Choroid plexus epithelial cell (primary cell): ENCODE results near the gene SLAMF6.

ENCODE experiments used
- DNase-seq: peaks from one replicate; pipeline ENCODE4 v3.0.0-alpha.2; 2010; ENCODE audit warnings: low read depth
- H3K4me3 ChIP-seq: 2 replicates; pipeline ENCODE4 v1.5.1; 2011; ENCODE audit warnings: low read depth, mild to moderate bottlenecking, control low read depth, low read length, moderate library complexity
- CTCF ChIP-seq: conservative IDR thresholded peaks from 2 replicates; pipeline ENCODE4 v1.5.1; 2011; ENCODE audit warnings: low read depth, mild to moderate bottlenecking, control low read depth, inconsistent platforms, low read length, moderate library complexity

Gene SLAMF6

GRCh38 chr1:160471253-160471652 is 51.8 kb downstream of the SLAMF6 start:
- no peak overlapping the region for H3K4me3 ChIP-seq
- DNase-seq: no peak
- no peak for TF ChIP-seq CTCF

- no peak for TF ChIP-seq CTCF
- no peak overlapping the region for H3K4me3 ChIP-seq
- DNase-seq: no peak
Measured at GRCh38 chr1:160467576-160467975, 55.5 kb downstream of the SLAMF6 start.

DNA sequence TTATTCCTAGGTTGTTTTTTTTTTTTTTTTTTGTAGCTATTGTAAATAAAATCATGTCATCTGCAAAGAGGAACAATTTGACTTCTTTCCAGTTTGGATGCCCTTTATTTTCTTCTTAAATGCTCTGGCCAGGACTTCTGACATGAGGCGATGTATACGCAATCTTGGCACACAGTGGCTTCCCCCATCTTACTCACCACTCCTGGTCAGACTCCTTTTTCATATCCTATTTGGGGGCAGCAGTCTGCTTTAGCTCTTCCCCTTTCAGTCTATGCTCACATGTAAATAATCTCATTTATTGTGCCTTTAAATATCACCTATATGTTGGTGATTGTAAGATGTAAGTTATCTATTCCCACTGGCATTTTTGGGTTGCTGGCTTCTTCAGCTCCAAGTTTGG is 56.1 kb downstream of the SLAMF6 start:
- no peak for TF ChIP-seq CTCF
- DNase-seq: no peak
- H3K4me3 ChIP-seq: no peak overlapping the region

DNA sequence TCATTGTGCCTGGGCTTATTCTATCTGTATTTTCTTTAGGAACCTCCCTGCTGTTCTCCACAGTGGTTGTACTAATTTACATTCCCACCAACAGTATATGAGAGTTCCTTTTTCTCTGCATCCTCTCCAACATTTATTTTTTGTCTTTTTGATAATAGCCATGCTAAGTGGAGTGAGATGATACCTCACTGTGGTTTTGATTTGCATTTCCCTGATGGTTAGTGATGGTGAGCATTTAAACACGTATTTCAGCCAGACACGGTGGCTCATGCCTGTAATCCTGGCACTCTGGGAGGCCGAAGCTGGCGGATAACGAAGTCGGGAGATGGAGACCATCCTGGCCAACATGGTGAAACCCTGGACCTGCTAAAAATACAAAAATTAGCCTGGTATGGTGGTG is 57.9 kb downstream of the SLAMF6 start:
- no peak for TF ChIP-seq CTCF
- no peak overlapping the region for H3K4me3 ChIP-seq
- peak; percentile 2 for DNase-seq

DNA sequence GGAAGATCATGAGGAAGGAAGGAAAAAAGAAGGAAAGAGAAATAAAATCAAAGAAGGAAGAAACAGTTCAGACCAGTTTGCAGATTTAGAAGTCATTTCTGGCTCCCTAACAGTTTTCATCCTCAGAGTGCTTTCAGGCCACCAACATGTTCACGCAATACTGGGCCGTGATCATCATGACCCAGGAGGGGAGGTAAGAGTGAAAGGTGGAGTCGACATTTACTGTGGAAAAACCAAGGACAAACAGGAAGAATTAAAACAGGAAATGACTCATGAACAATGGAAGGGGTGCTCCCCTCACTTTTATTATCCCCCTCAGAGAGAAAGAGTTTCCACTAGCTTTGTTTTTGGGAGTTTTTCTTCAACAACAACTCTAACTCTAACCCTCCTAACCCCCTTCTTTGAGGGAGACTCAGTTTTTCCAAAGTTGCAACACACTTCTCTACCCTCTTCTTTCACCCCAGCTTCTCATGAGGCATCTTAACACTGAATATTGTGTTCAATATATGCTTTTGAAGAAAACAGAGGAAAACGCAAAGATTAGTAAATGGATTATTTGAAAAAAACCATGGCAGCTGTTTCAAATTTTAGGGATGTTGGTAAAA is 62.3 kb downstream of the SLAMF6 start:
- no peak for DNase-seq
- no peak for TF ChIP-seq CTCF
- no peak overlapping the region for H3K4me3 ChIP-seq

DNA sequence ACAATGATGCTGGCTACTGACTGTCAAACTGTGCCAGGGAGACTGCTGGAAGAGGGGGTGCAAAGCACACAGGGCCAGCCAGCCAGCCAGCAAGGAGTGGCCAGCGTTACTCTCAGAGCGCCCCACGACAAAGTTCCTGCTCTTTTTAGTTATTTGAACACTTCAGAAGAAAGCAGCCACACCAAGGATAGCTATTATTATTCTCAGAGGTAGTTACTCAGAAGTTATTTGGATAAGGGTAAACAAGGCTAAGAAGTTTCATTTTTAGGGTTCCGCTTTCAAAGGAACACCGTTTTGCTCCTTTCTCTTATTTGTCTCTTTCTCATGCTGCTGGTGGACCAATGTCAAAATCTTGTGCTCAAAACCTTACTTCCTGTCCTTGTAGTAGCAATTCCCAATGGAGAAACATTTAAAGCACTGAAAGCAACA is 62.8 kb downstream of the SLAMF6 start:
- no peak overlapping the region for H3K4me3 ChIP-seq
- no peak for DNase-seq
- no peak for TF ChIP-seq CTCF

GRCh38 chr1:160459687-160460086 is 63.4 kb downstream of the SLAMF6 start:
- no peak for TF ChIP-seq CTCF
- no peak overlapping the region for H3K4me3 ChIP-seq
- no peak for DNase-seq
